K562 (cell line): ENCODE results near the gene CTSH. TPM values are rescaled to one million over a fixed set of nuclear protein-coding genes. Genes with fewer than 3 reads are reported as not detected.

Experiments used
- ATAC-seq: fragments of 200-7000 bp; cut with Tn5 transposase; 3 replicates; pipeline ENCODE4 v1.9.1; 2020; ENCODE audit warnings: moderate library complexity
- BruUV-seq: library from RNA; stranded (reverse); fragments of 400-500 nt; replicated peaks from 2 replicates; lab custom pipeline; 2021; lab: Mats Ljungman, UMichigan
- CTCF ChIA-PET: fragments of 300-600 bp; formaldehyde crosslinking; extraction: SDS; loops from one replicate; lab custom pipeline; 2021; ENCODE audit warnings: low intra/inter-chr PET ratio; lab: Yijun Ruan, JAX
- POLR2A ChIA-PET: fragments of 300-600, 350-650 bp; sonication (Branson Sonifier 250); formaldehyde crosslinking; extraction: SDS; loops from one replicate; lab custom pipeline; 2021; ENCODE audit warnings: antibody characterized with exemption, inconsistent platforms; lab: Yijun Ruan, JAX
- DNase-seq, 4 experiments: peaks; one replicate each; pipeline versions ENCODE4 v3.0.0 to v3.0.0-alpha.2; 2011 to 2018; ENCODE audit warnings: low spot score in 3 of 4, mixed read lengths in 3 of 4; ENCODE audit errors: extremely low read depth in 1 of 4
- FAIRE-seq: peaks from 2 replicates; lab custom pipeline; 2011; peaks lifted over from hg19 to GRCh38; lab: Jason Lieb, UNC
- H2AFZ ChIP-seq: 2 replicates; pipeline ENCODE4 v1.6.0; 2011; ENCODE audit warnings: low read depth, low read length, control low read depth, inconsistent platforms
- H3K27ac ChIP-seq: fragments of 200-600 bp; 3 replicates; pipeline ENCODE4 v1.8.0; 2011; ENCODE audit warnings: low read depth, mild to moderate bottlenecking, control low read depth, inconsistent platforms, low read length, moderate library complexity, mixed read lengths; ENCODE audit errors: extremely low read depth
- H3K27me3 ChIP-seq, 2 experiments: fragments of 300-600 bp in 1 of 2; 2 replicates in 1 of 2; 3 replicates in 1 of 2; pipeline versions ENCODE4 v1.6.0 to v1.8.0; 2011; ENCODE audit warnings: inconsistent platforms in 2 of 2, low read length in 2 of 2, mild to moderate bottlenecking in 1 of 2, mixed read lengths in 1 of 2, moderate library complexity in 1 of 2; ENCODE audit not compliant: control insufficient read depth in 2 of 2, insufficient read depth in 2 of 2
- H3K36me3 ChIP-seq: fragments of 300-600 bp; 3 replicates; pipeline ENCODE4 v1.8.0; 2011; ENCODE audit warnings: mild to moderate bottlenecking, low read length, inconsistent platforms; ENCODE audit not compliant: control insufficient read depth, insufficient read depth
- H3K4me1 ChIP-seq, 2 experiments: fragments of 200-600 bp in 1 of 2; replicated peaks in 1 of 2; 2 replicates in 1 of 2; 3 replicates in 1 of 2; pipeline versions ENCODE4 v1.5.1 to v1.8.0; 2011; ENCODE audit warnings: inconsistent platforms in 2 of 2, low read length in 2 of 2, mild to moderate bottlenecking in 1 of 2, mixed read lengths in 1 of 2, moderate library complexity in 1 of 2; ENCODE audit not compliant: control insufficient read depth in 2 of 2, insufficient read depth in 2 of 2
- H3K4me2 ChIP-seq: 2 replicates; pipeline ENCODE4 v1.6.1; 2011; ENCODE audit warnings: low read length, control low read depth, inconsistent platforms, mixed read lengths; ENCODE audit not compliant: insufficient read depth
- H3K4me3 ChIP-seq: fragments of 200-600 bp; sonication (generic), shearing (Covaris generic); 2 replicates; pipeline ENCODE4 v1.5.1; 2016; ENCODE audit warnings: control low read depth, inconsistent platforms
- H3K79me2 ChIP-seq: fragments of 200-600 bp; 3 replicates; pipeline ENCODE4 v1.8.0; 2011; ENCODE audit warnings: low read length, inconsistent platforms; ENCODE audit not compliant: control insufficient read depth, insufficient read depth
- H3K9ac ChIP-seq, 2 experiments: 2 replicates each; pipeline versions ENCODE4 v1.6.0 to v1.6.1; 2011; ENCODE audit warnings: low read depth in 2 of 2, low read length in 2 of 2, control low read depth in 1 of 2, inconsistent platforms in 1 of 2, mild to moderate bottlenecking in 1 of 2, mixed read lengths in 1 of 2; ENCODE audit not compliant: insufficient read depth in 1 of 2
- H3K9me1 ChIP-seq: one replicate; pipeline ENCODE4 v1.6.0; 2011; ENCODE audit warnings: inconsistent platforms, mild to moderate bottlenecking, low read length, moderate library complexity; ENCODE audit not compliant: control insufficient read depth, insufficient read depth
- H3K9me3 ChIP-seq: replicated peaks from 2 replicates; pipeline ENCODE4 v1.5.1; 2011; ENCODE audit warnings: low read depth, low read length, inconsistent platforms; ENCODE audit not compliant: control insufficient read depth, insufficient read depth
- H4K20me1 ChIP-seq: replicated peaks from 2 replicates; pipeline ENCODE4 v1.6.1; 2011; ENCODE audit warnings: low read length, inconsistent platforms, mixed read lengths; ENCODE audit not compliant: control insufficient read depth, insufficient read depth
- BHLHE40 ChIP-seq: IDR thresholded peaks from 2 replicates; pipeline ENCODE4 v1.6.1; 2011; ENCODE audit warnings: low read length, improper control_type of control experiment
- CBX3 ChIP-seq, 2 experiments: IDR thresholded peaks; 1 replicate in 1 of 2; 2 replicates in 1 of 2; pipeline ENCODE4 v1.6.1; 2012; ENCODE audit warnings: inconsistent platforms in 2 of 2, low read length in 2 of 2, borderline replicate concordance in 1 of 2, control low read depth in 1 of 2
- DACH1 ChIP-seq: fragments of 450-650 bp; IDR thresholded peaks from 2 replicates; pipeline ENCODE4 v1.6.1; 2018; ENCODE audit not compliant: partially characterized antibody
- EHMT2 ChIP-seq: fragments of 450-650 bp; IDR thresholded peaks from 2 replicates; pipeline ENCODE4 v1.6.1; 2018; ENCODE audit warnings: antibody characterized with exemption
- EP400 ChIP-seq: fragments of 450-650 bp; IDR thresholded peaks from 2 replicates; pipeline ENCODE4 v1.6.1; 2017; ENCODE audit warnings: antibody characterized with exemption, mild to moderate bottlenecking, moderate library complexity
- MAZ ChIP-seq, 2 experiments: fragments of 450-650 bp in 1 of 2; sonication (generic) in 1 of 2; formaldehyde crosslinking; IDR thresholded peaks in 1 of 2; conservative IDR thresholded peaks in 1 of 2; 2 replicates each; pipeline versions ENCODE4 v1.4.0 to v1.5.0; 2020; ENCODE audit warnings: mild to moderate bottlenecking in 1 of 2, missing genetic modification reagents in 1 of 2
- MTA2 ChIP-seq: fragments of 450-650 bp; IDR thresholded peaks from 2 replicates; pipeline ENCODE4 v1.6.1; 2016; ENCODE audit warnings: low read depth
- PREB ChIP-seq: sonication (generic); formaldehyde crosslinking; IDR thresholded peaks from 2 replicates; pipeline ENCODE4 v1.8.1; 2023; ENCODE audit warnings: mild to moderate bottlenecking, missing genetic modification reagents
- RBM39 ChIP-seq: fragments of 200-400 bp; formaldehyde crosslinking; optimal IDR thresholded peaks from 2 replicates; pipeline ENCODE3; 2018; ENCODE audit warnings: low read depth, low read length
- TCFL5 ChIP-seq: fragments of 250-450 bp; sonication (Bioruptor Pico); conservative IDR thresholded peaks from 2 replicates; pipeline ENCODE4 v1.6.1; 2021; ENCODE audit warnings: mild to moderate bottlenecking, moderate library complexity, matching md5 sums
- U2AF2 ChIP-seq: fragments of 200-400 bp; formaldehyde crosslinking; optimal IDR thresholded peaks from 2 replicates; pipeline ENCODE3; 2017; ENCODE audit warnings: low read depth, mild to moderate bottlenecking, low read length
- ZNF124 ChIP-seq: sonication (generic); formaldehyde crosslinking; IDR thresholded peaks from 2 replicates; pipeline ENCODE4 v1.8.1; 2022; ENCODE audit warnings: missing genetic modification reagents
- ZNF592 ChIP-seq: fragments of 450-650 bp; IDR thresholded peaks from 2 replicates; pipeline ENCODE4 v1.6.1; 2017; ENCODE audit warnings: antibody characterized with exemption, mild to moderate bottlenecking
- WGBS: fragments of 100-300 bp; shearing (Covaris generic); methylation state at CpG from one replicate; pipeline ENCODE4 v1.1.6; 2016; ENCODE audit warnings: low coverage, mixed read lengths; ENCODE audit not compliant: insufficient coverage; ENCODE audit errors: missing lambda C conversion rate; 5-methylcytosine and 5-hydroxymethylcytosine counted together
- in situ Hi-C: fragments of 300-500 bp; cut with MboI; formaldehyde crosslinking; loops from 4 replicates; pipeline ENCODE4 v1.15.0; 2018; ENCODE audit warnings: inconsistent platforms, mixed read lengths
- intact Hi-C: fragments of 100-400 bp; cut with micrococcal nuclease; formaldehyde crosslinking; loops from 2 replicates; pipeline ENCODE4 v1.14.2; 2022
- polyA plus RNA-seq, 8 experiments: library from polyadenylated mRNA; depleted of rRNA in 4 of 8; stranded (reverse) in 5 of 8; unstranded in 3 of 8; fragments of >200 nt; fragmentation: Nextera tagmentation in 2 of 8; fragmentation: Illumina TruSeq in 1 of 8; extraction: Ambion mirVana in 2 of 8; extraction: Trizol in 1 of 8; gene quantifications; 2 replicates each; pipeline versions ENCODE4 v1.2.1 to v1.2.3, GENCODE V29; 2011 to 2014; ENCODE audit warnings: inconsistent platforms in 1 of 8, missing spikeins in 1 of 8
- total RNA-seq, 7 experiments: library from RNA; depleted of rRNA in 6 of 7; stranded (reverse); fragments of >200 nt in 6 of 7; fragmentation: Illumina TruSeq in 2 of 7; extraction: Trizol in 2 of 7; gene quantifications; 2 replicates each; pipeline versions ENCODE4 v1.2.1 to v1.2.3, GENCODE V29; 2011 to 2021; ENCODE audit warnings: low replicate concordance in 1 of 7
- TF ChIP-seq, protein P1 (sequence below): fragments of 450-650 bp; IDR thresholded peaks from 2 replicates; pipeline ENCODE4 v1.6.1; 2018; ENCODE audit warnings: mild to moderate bottlenecking, low read depth; ENCODE audit not compliant: partially characterized antibody

Gene CTSH
- total and polyA plus RNA-seq, 9 of the 15 experiments (the other 6 are each of a cell fraction or from before 2014, with no cell fraction given), result 15.0 to 462 (median 173) TPM

- TF ChIP-seq ZNF592 (no peak), ZNF124 (CRISPR knock-in tag) (no peak), U2AF2 (no peak), EP400 (no peak), DACH1 (no peak), MAZ (CRISPR knock-in tag; conservative IDR thresholded peaks at IDR 0.05 in 1 of 2, IDR thresholded peaks at IDR 0.05 in 1 of 2) (no peak), RBM39 (no peak)
Measured at GRCh38 chr15:78889000-78889399, 55.8 kb downstream of the CTSH start (continued).

DNA sequence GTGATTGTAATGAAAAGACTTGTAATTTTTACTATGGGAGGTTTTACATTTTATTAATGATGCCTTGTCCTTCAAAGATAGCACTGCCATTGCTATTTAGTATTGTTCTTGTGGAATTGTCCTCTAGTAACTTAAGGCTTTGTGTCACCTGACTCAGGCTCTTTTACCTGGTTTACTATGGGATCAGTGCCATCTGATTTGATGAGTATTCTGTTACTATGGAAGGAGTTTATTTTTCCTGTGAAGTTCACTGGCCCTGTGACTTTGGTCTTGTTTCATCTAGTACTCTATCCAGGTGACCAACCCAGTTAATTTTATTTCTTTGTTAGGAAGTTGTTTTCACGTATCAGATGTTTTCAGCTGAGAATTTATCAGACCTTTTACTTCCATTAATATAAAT is 63.2 kb downstream of the CTSH start:
- DNase-seq (no peak), ATAC-seq (no peak), FAIRE-seq (no peak)
- BruUV-seq, result no TSS peak
- H3K36me3 ChIP-seq, result peaks cover 91% of the 10 kb centered on the region
- H2AFZ ChIP-seq, result no peak overlapping the region
- peaks cover 0 to 25% of the 10 kb centered on the region in 2 experiments; a peak in 4 of 5 replicates for H3K4me1 ChIP-seq
- no peaks in the 10 kb centered on the region for H3K9me3 ChIP-seq
- in situ Hi-C loops (no loop called here), intact Hi-C loops (no loop called here)
- peaks cover 97% of the 10 kb centered on the region for H3K79me2 ChIP-seq
- POLR2A ChIA-PET, result interaction anchor here (0.6 to 4.1 kb wide), 4 partner anchors 9 to 127 kb away, joined by 4 to 26 read pairs (median 8); partner anchors contain the start of gene MORF4L1
- no peak overlapping the region for H3K4me2 ChIP-seq
- no peak overlapping the region for H3K27ac ChIP-seq
- H4K20me1 ChIP-seq, result peaks cover 39% of the 10 kb centered on the region
- H3K9me1 ChIP-seq, result peaks cover 12% of the 10 kb centered on the region
- no peaks in the 10 kb centered on the region for H3K27me3 ChIP-seq
- no peak overlapping the region for H3K9ac ChIP-seq
- WGBS, result 94% methylated on average over 1 of the region's 1 CpG
- H3K4me3 ChIP-seq, result no peak overlapping the region
- CTCF ChIA-PET, result interaction anchor here (0.6 kb wide), 1 partner anchor 16 kb away, joined by 3 read pairs; no protein-coding TSS in a partner anchor
- TF ChIP-seq MTA2 (no peak), PREB (CRISPR knock-in tag) (no peak), TCFL5 (no peak), EHMT2 (no peak), BHLHE40 (no peak), CBX3 (IDR thresholded peaks at IDR 0.05; ENCODE audit: borderline replicate concordance in 1 of 2, low read length in 2 of 2) (no peak)
- TF ChIP-seq, protein P1, sequence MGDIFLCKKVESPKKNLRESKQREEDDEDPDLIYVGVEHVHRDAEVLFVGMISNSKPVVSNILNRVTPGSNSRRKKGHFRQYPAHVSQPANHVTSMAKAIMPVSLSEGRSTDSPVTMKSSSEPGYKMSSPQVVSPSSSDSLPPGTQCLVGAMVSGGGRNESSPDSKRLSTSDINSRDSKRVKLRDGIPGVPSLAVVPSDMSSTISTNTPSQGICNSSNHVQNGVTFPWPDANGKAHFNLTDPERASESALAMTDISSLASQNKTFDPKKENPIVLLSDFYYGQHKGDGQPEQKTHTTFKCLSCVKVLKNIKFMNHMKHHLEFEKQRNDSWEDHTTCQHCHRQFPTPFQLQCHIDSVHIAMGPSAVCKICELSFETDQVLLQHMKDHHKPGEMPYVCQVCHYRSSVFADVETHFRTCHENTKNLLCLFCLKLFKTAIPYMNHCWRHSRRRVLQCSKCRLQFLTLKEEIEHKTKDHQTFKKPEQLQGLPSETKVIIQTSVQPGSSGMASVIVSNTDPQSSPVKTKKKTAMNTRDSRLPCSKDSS, result no peak
